HG03045 (cell line): ENCODE data around the gene OR2B6.
"Not testable (repeated sequence)": the region's sequence is repeated elsewhere in the genome, so short reads cannot be mapped to it uniquely, and the experiment has no call there.

ENCODE experiments used
- ATAC-seq: cut with Tn5 transposase; IDR thresholded peaks from one replicate; pipeline ENCODE4 v1.9.1; 2021; ENCODE audit warnings: mild to moderate bottlenecking, moderate library complexity; ENCODE audit not compliant: unreplicated experiment

OR2B6 gene

GRCh38 chr6:27956941-27957340 is at the start of gene OR2B6:
Gene OR2B6, plus strand, starts transcription at chr6:27957241. Its CDS starts 0 bp downstream, at chr6:27957241.
- no peak for ATAC-seq

GRCh38 chr6:27908017-27908416 is 49.0 kb upstream of the OR2B6 start:
- ATAC-seq: no peak

- ATAC-seq: no peak
These were observed 45.0 kb upstream of the OR2B6 start, which contains the start of gene OR2B2 for GRCh38 chr6:27911956-27912446. Gene OR2B2, minus strand, starts transcription at chr6:27912396. Its CDS starts 77 bp downstream, at chr6:27912319.

- ATAC-seq: no peak
These were observed 34.1 kb upstream of the OR2B6 start for GRCh38 chr6:27922949-27923348.

- ATAC-seq: no peak
These were observed 32.9 kb upstream of the OR2B6 start for GRCh38 chr6:27924179-27924578.

GRCh38 chr6:27928041-27928440 is 29.0 kb upstream of the OR2B6 start:
- ATAC-seq: not testable (repeated sequence)

- ATAC-seq: not testable (repeated sequence)
These were observed 27.1 kb upstream of the OR2B6 start for GRCh38 chr6:27929930-27930329.

- ATAC-seq: no peak
These were observed 25.8 kb upstream of the OR2B6 start for GRCh38 chr6:27931209-27931608.

- no peak for ATAC-seq
These were observed 16.3 kb upstream of the OR2B6 start for GRCh38 chr6:27940766-27941165.

- ATAC-seq: not testable (repeated sequence)
These were observed 14.0 kb upstream of the OR2B6 start for GRCh38 chr6:27943072-27943471.

- no peak for ATAC-seq
These were observed 8.8 kb upstream of the OR2B6 start for GRCh38 chr6:27948237-27948636.

- ATAC-seq: no peak
These were observed 6.0 kb upstream of the OR2B6 start for GRCh38 chr6:27951040-27951439.

- no peak for ATAC-seq
These were observed 475 bp downstream of the OR2B6 start for GRCh38 chr6:27957516-27957915.

- no peak for ATAC-seq
These were observed 5.5 kb downstream of the OR2B6 start for GRCh38 chr6:27962506-27962905.

- no peak for ATAC-seq
These were observed 9.0 kb downstream of the OR2B6 start for GRCh38 chr6:27966044-27966443.

- no peak for ATAC-seq
These were observed 9.9 kb downstream of the OR2B6 start for GRCh38 chr6:27966816-27967426.

GRCh38 chr6:27970444-27970843 is 13.4 kb downstream of the OR2B6 start:
- ATAC-seq: no peak

GRCh38 chr6:27972750-27973149 is 15.7 kb downstream of the OR2B6 start:
- no peak for ATAC-seq

- ATAC-seq: no peak
These were observed 20.3 kb downstream of the OR2B6 start for GRCh38 chr6:27977387-27977786.

- no peak for ATAC-seq
These were observed 21.7 kb downstream of the OR2B6 start for GRCh38 chr6:27978705-27979104.

GRCh38 chr6:27980111-27980510 is 23.1 kb downstream of the OR2B6 start:
- ATAC-seq: no peak

GRCh38 chr6:27986928-27987725 is 30.1 kb downstream of the OR2B6 start:
- no peak for ATAC-seq
